NB4 (cell line): Measurements from ENCODE around the gene CRB3.

Experiments used
- DNase-seq: peaks from one replicate; pipeline ENCODE4 v3.0.0; 2010; ENCODE audit warnings: low read depth
- H3K4me3 ChIP-seq: one replicate; pipeline ENCODE4 v1.5.1; 2011; ENCODE audit warnings: mild to moderate bottlenecking, low read depth, low read length, moderate library complexity
- MYC ChIP-seq: IDR thresholded peaks from 2 replicates; pipeline ENCODE4 v1.6.1; 2011; ENCODE audit warnings: low read depth, low read length
- POLR2A ChIP-seq: IDR thresholded peaks from 2 replicates; pipeline ENCODE4 v1.6.1; 2011; ENCODE audit warnings: mild to moderate bottlenecking; ENCODE audit not compliant: insufficient read length; ENCODE audit errors: extremely low read depth
- TF ChIP-seq, protein P1 (sequence below): IDR thresholded peaks from 2 replicates; pipeline ENCODE4 v1.6.1; 2011; ENCODE audit warnings: low read depth, low read length
- TF ChIP-seq, protein P2 (sequence below): IDR thresholded peaks from one replicate; pipeline ENCODE4 v1.5.1; 2012; ENCODE audit warnings: low read depth, low read length

Gene CRB3

DNA sequence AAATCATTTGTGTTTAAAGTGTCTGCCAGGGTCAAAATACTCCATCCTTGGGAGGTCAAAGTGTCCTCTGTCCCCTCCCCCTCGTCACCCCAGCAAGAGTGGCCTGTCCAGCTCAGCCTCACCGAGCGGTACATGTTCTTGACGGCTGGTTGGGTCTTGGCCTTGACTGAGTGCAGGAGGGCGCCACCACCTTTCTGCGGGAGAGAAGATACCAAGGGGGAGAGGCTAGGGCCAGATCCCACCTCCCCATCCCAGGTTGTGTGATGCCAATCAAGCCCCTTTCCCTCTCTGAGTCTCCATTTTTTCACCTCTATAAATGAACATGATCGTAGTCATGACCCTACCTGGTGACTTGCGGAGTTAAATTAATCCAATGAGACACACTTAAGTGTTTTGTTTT lies 6.1 kb downstream of the CRB3 start:
- DNase-seq = no peak
- no peak overlapping the region for H3K4me3 ChIP-seq
- no peak for TF ChIP-seq POLR2A
- TF ChIP-seq MYC = no peak
- TF ChIP-seq, protein P1, sequence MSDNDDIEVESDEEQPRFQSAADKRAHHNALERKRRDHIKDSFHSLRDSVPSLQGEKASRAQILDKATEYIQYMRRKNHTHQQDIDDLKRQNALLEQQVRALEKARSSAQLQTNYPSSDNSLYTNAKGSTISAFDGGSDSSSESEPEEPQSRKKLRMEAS = no peak
- TF ChIP-seq, protein P2, sequence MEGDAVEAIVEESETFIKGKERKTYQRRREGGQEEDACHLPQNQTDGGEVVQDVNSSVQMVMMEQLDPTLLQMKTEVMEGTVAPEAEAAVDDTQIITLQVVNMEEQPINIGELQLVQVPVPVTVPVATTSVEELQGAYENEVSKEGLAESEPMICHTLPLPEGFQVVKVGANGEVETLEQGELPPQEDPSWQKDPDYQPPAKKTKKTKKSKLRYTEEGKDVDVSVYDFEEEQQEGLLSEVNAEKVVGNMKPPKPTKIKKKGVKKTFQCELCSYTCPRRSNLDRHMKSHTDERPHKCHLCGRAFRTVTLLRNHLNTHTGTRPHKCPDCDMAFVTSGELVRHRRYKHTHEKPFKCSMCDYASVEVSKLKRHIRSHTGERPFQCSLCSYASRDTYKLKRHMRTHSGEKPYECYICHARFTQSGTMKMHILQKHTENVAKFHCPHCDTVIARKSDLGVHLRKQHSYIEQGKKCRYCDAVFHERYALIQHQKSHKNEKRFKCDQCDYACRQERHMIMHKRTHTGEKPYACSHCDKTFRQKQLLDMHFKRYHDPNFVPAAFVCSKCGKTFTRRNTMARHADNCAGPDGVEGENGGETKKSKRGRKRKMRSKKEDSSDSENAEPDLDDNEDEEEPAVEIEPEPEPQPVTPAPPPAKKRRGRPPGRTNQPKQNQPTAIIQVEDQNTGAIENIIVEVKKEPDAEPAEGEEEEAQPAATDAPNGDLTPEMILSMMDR = no peak

DNA sequence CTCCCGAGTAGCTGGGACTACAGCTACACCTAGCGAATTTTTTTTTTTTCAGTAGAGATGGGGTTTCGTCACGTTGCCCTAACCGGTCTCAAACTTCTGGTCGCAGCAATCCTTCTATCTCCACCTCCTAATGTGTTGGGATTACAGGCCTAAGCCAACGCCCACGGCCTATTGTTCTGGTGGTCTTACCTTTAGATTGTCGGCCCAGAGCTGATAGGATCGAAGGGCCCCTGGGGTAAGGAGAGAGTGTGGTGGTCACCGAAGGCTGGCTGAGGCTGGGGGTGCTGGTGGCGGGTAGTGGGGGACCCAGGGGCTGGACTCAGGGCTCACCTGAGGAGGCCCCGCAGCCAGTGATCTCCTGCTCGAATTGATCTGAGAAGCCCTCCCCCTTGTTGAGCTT lies 7.0 kb downstream of the CRB3 start:
- TF ChIP-seq POLR2A (no peak), MYC (no peak)
- DNase-seq = no peak
- no peak overlapping the region for H3K4me3 ChIP-seq

DNA sequence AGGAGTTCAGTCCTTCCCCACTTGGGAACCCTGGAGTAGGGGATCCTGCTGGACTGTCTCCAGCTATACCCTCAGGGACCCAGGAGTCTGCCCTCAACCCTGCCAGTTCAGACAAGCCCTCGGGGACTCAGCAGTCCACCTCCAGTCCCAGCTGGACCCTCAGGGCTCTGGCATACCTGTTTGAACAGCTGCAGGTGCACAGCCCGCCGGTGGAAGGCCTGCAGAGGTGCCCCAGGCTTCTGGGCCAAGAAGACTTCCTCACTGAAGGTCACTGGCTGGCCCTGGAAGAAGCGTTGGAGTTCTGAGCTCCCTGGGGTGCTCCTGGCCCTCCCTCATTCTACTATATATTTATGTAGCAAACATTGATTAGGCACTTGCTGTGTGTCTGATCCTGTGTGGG lies 8.6 kb downstream of the CRB3 start:
- H3K4me3 ChIP-seq = no peak overlapping the region
- TF ChIP-seq, protein P1 = no peak
- TF ChIP-seq MYC = no peak
- TF ChIP-seq POLR2A = no peak
- TF ChIP-seq, protein P2 = no peak
- no peak for DNase-seq

DNA sequence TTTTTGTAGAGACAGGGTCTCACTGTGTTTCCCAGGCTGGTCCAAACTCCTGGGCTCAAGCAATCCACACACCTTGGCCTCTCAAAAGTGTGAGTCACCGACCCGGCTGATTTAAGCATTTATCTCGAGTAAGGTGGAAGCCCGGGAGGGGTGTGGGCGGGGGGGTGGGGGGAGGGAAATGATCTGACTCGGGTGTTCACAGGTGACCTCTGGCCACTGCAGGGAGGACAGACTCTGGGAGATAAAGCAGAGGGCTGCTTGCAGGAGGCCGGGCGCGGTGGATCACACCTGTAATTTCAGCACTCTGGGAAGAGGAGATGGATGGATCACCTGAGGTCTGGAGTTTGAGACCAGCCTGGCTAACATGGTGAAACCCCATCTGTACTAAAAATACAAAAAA lies 9.6 kb downstream of the CRB3 start:
- DNase-seq = no peak
- TF ChIP-seq, protein P1 = no peak
- TF ChIP-seq, protein P2 = no peak
- no peak for TF ChIP-seq POLR2A
- TF ChIP-seq MYC = no peak
- H3K4me3 ChIP-seq = no peak overlapping the region

DNA sequence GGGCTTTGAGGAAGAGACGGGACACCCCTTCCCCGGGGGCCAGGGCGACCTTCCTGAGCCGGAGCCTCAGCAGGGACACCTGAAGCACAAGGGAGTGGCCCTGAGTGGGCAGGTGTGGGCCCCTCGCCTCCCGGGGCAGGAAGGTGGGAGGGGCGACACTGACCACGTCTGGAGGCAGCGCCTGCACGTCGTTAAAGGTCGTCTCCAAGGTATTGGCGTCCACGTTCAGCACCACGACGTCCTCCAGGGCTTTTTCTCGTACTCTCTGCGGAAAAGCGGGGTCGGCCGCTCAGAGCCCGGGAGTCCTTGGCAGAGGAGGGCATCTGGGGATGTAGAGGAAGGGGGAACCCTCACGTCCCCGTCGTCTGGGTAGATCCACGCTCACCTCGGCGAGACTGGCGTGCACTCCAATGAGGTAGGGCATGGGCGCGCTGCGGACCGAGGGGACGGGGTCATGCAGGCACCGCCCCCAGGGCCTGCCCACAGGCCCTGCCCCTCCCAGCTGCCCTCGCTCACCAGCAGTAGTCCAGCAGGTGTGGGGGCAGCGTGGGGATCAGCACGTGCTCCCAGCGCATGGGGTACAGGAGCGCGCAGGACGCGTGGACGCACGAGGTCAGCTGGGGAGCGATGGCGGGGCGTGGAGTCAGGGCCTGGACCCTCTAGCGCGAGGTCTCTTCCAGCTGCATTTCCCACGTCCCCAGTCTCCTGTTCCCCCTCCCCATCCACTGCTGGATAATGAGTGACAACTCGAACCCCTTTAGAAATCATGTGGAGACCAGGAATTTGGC lies 11.4 kb downstream of the CRB3 start:
- DNase-seq = no peak
- H3K4me3 ChIP-seq = no peak overlapping the region
- TF ChIP-seq POLR2A (no peak), MYC (no peak)
- TF ChIP-seq, protein P2 = no peak
- TF ChIP-seq, protein P1 = no peak

DNA sequence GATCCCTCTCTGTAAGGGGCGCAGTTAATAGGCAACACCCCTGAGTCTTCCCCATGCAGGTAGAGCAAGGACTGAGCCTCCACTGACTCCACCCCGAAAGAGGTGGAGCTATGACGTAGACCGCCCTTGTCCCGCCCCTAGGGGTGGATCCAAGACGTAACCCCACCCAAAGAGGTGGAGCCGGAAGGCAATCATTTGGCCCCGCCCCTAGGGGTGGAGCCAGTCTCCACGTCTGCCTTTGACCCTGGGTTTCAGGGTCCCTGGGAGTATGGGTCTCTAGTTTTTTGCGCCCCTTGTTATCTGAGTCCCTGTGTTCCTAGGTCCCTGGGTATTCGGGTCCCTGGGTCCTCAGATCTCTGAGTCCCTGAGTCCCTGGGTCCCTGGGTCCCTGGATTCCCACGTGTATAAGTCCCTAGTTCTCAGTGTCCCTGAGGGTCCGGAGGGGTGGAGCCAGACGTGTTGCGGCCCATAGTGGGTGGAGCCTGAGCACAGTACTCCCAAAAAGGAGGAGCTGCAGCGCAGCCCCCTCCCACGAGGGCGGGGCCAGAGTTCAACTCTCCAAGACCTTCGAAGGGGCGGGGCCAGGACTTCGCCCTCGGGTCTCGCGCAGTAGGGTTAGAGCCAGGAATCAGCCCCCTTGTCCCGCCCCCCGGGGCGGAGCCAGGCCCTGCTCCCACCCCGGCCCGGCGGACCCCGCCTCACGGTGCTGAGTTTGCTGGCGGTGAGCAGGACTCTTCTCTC lies 12.3 kb downstream of the CRB3 start:
- peak; percentile 31 for DNase-seq
- TF ChIP-seq MYC = no peak
- TF ChIP-seq POLR2A = no peak
- TF ChIP-seq, protein P1 = no peak
- TF ChIP-seq, protein P2 = no peak
- H3K4me3 ChIP-seq = no peak overlapping the region
